Neural progenitor cell (in vitro differentiated cells): Measurements from ENCODE around the gene UBE2I. TPM values are rescaled to one million over a fixed set of nuclear protein-coding genes. Genes with fewer than 3 reads are reported as not detected.

ENCODE experiments used
- DNase-seq: peaks from one replicate; pipeline ENCODE4 v3.0.0-alpha.2; 2016; ENCODE audit warnings: low spot score
- H2AFZ ChIP-seq: fragments of 200-600 bp; sonication (generic); replicated peaks from 2 replicates; pipeline ENCODE4 v1.6.1; 2016; ENCODE audit warnings: antibody characterized with exemption
- H3F3A ChIP-seq: fragments of 200-600 bp; sonication (generic); 2 replicates; pipeline ENCODE4 v1.6.1; 2016; ENCODE audit warnings: antibody characterized with exemption, low read depth
- H3K27ac ChIP-seq: fragments of 200-600 bp; sonication (generic); 2 replicates; pipeline ENCODE4 v1.5.1; 2016; ENCODE audit warnings: mild to moderate bottlenecking
- H3K27me3 ChIP-seq: fragments of 200-600 bp; sonication (generic); 2 replicates; pipeline ENCODE4 v1.6.1; 2016; ENCODE audit warnings: mild to moderate bottlenecking, moderate library complexity
- H3K36me3 ChIP-seq: fragments of 200-600 bp; sonication (generic); 2 replicates; pipeline ENCODE4 v1.5.1; 2016
- H3K4me1 ChIP-seq: fragments of 200-600 bp; sonication (generic); 2 replicates; pipeline ENCODE4 v1.6.1; 2016; ENCODE audit warnings: mixed run types
- H3K4me2 ChIP-seq: fragments of 200-600 bp; sonication (generic); 2 replicates; pipeline ENCODE4 v1.6.1; 2016
- H3K4me3 ChIP-seq: fragments of 200-600 bp; sonication (generic); 2 replicates; pipeline ENCODE4 v1.5.1; 2016
- H3K79me2 ChIP-seq: fragments of 200-600 bp; sonication (generic); 2 replicates; pipeline ENCODE4 v1.6.1; 2016; ENCODE audit warnings: low read depth
- H3K9ac ChIP-seq: fragments of 200-600 bp; sonication (generic); 2 replicates; pipeline ENCODE4 v1.6.1; 2016
- H3K9me3 ChIP-seq: fragments of 200-600 bp; sonication (generic); 2 replicates; pipeline ENCODE4 v1.5.1; 2016; ENCODE audit warnings: low read depth
- H4K20me1 ChIP-seq: fragments of 200-600 bp; sonication (generic); 2 replicates; pipeline ENCODE4 v1.6.1; 2016; ENCODE audit warnings: low read depth
- H3K27ac Mint-ChIP-seq: 3 replicates; pipeline ENCODE4 v1.8.0; 2021; ENCODE audit warnings: mixed read lengths
- H3K27me3 Mint-ChIP-seq: 2 replicates; pipeline ENCODE4 v1.8.0; 2022; ENCODE audit warnings: low read depth, mild to moderate bottlenecking, inconsistent platforms, moderate library complexity, mixed read lengths; ENCODE audit not compliant: insufficient read depth
- H3K36me3 Mint-ChIP-seq: 3 replicates; pipeline ENCODE4 v1.8.0; 2021; ENCODE audit warnings: mixed read lengths
- H3K4me1 Mint-ChIP-seq: 3 replicates; pipeline ENCODE4 v1.8.0; 2021; ENCODE audit warnings: mixed read lengths
- H3K4me3 Mint-ChIP-seq: 3 replicates; pipeline ENCODE4 v1.8.0; 2021; ENCODE audit warnings: mild to moderate bottlenecking, moderate library complexity, mixed read lengths
- H3K9me3 Mint-ChIP-seq: 3 replicates; pipeline ENCODE4 v1.8.0; 2020; ENCODE audit warnings: mixed read lengths
- CTCF ChIP-seq: fragments of 200-600 bp; sonication (generic); IDR thresholded peaks from 2 replicates; pipeline ENCODE4 v1.5.1; 2017; ENCODE audit warnings: antibody characterized with exemption, mild to moderate bottlenecking
- EZH2 ChIP-seq: fragments of 200-600 bp; sonication (generic); IDR thresholded peaks from 2 replicates; pipeline ENCODE4 v1.6.1; 2017; ENCODE audit warnings: antibody characterized with exemption, mild to moderate bottlenecking, moderate library complexity
- EZH2phosphoT487 ChIP-seq: fragments of 200-600 bp; sonication (generic); IDR thresholded peaks from 2 replicates; pipeline ENCODE4 v1.6.1; 2017; ENCODE audit warnings: antibody characterized with exemption
- total RNA-seq: library from RNA; depleted of rRNA; stranded (reverse); fragments of >200 nt; gene quantifications from 2 replicates; pipeline ENCODE4 v1.2.3, GENCODE V29; 2015; ENCODE audit warnings: low replicate concordance

UBE2I gene
- total RNA-seq, 1 donor from 2014 or later: 239 TPM

GRCh38 chr16:1337486-1337885, 28.1 kb downstream of the UBE2I start:
- H3K4me2 ChIP-seq: no peak overlapping the region
- no peaks in the 10 kb centered on the region for H3K9me3 ChIP-seq
- Mint-ChIP-seq H3K9me3 (no peaks in the 10 kb centered on the region), H3K4me1 (peaks cover 33% of the 10 kb centered on the region), H3K27ac (no peak overlapping the region), H3K4me3 (peak overlapping the region; percentile 21), H3K27me3 (peaks cover 7% of the 10 kb centered on the region), H3K36me3 (no peaks in the 10 kb centered on the region)
- H3K27ac ChIP-seq: no peak overlapping the region
- H3K4me1 ChIP-seq: peaks cover 10% of the 10 kb centered on the region
- peaks cover 99% of the 10 kb centered on the region for H3K27me3 ChIP-seq
- H3K36me3 ChIP-seq: no peaks in the 10 kb centered on the region
- peak; percentile 76 for DNase-seq
- TF ChIP-seq EZH2 (no peak), CTCF (no peak), EZH2phosphoT487 (no peak)
- no peak overlapping the region for H2AFZ ChIP-seq
- no peak overlapping the region for H3K4me3 ChIP-seq
- no peak overlapping the region for H3K9ac ChIP-seq
- H4K20me1 ChIP-seq: peaks cover 57% of the 10 kb centered on the region
- H3F3A ChIP-seq: peaks cover 17% of the 10 kb centered on the region
- H3K79me2 ChIP-seq: no peaks in the 10 kb centered on the region

- Histone ChIP-seq H3F3A (peaks cover 10% of the 10 kb centered on the region), H3K4me1 (peaks cover 13% of the 10 kb centered on the region), H3K4me2 (no peak overlapping the region), H3K36me3 (no peaks in the 10 kb centered on the region), H3K27me3 (peaks cover 96% of the 10 kb centered on the region), H3K27ac (no peak overlapping the region), H2AFZ (no peak overlapping the region), H3K9ac (no peak overlapping the region), H3K4me3 (no peak overlapping the region), H4K20me1 (peaks cover 52% of the 10 kb centered on the region), H3K9me3 (no peaks in the 10 kb centered on the region), H3K79me2 (no peaks in the 10 kb centered on the region)
- H3K4me1 Mint-ChIP-seq: peaks cover 36% of the 10 kb centered on the region
- no peak for TF ChIP-seq EZH2
- TF ChIP-seq CTCF: peak; percentile 56
- TF ChIP-seq EZH2phosphoT487: no peak
- H3K27me3 Mint-ChIP-seq: peaks cover 4% of the 10 kb centered on the region
- DNase-seq: peak; percentile 82
- no peaks in the 10 kb centered on the region for H3K36me3 Mint-ChIP-seq
- H3K4me3 Mint-ChIP-seq: no peak overlapping the region
- no peak overlapping the region for H3K27ac Mint-ChIP-seq
- no peaks in the 10 kb centered on the region for H3K9me3 Mint-ChIP-seq
Observed at GRCh38 chr16:1338119-1338730, 28.8 kb downstream of the UBE2I start.

GRCh38 chr16:1338855-1339675, 29.6 kb downstream of the UBE2I start:
- peaks cover 39% of the 10 kb centered on the region for H3K4me1 Mint-ChIP-seq
- Histone ChIP-seq H3F3A (peaks cover 10% of the 10 kb centered on the region), H3K27me3 (peaks cover 96% of the 10 kb centered on the region), H3K9ac (no peak overlapping the region), H3K79me2 (no peaks in the 10 kb centered on the region), H3K36me3 (no peaks in the 10 kb centered on the region), H3K4me1 (peaks cover 15% of the 10 kb centered on the region), H4K20me1 (peaks cover 46% of the 10 kb centered on the region), H3K27ac (no peak overlapping the region), H3K4me3 (no peak overlapping the region), H2AFZ (no peak overlapping the region), H3K4me2 (no peak overlapping the region), H3K9me3 (no peaks in the 10 kb centered on the region)
- TF ChIP-seq EZH2phosphoT487: no peak
- no peak for TF ChIP-seq EZH2
- TF ChIP-seq CTCF: no peak
- DNase-seq: no peak
- H3K27me3 Mint-ChIP-seq: peaks cover 8% of the 10 kb centered on the region
- peak overlapping the region; percentile 38 for H3K4me3 Mint-ChIP-seq
- H3K36me3 Mint-ChIP-seq: no peaks in the 10 kb centered on the region
- no peaks in the 10 kb centered on the region for H3K9me3 Mint-ChIP-seq
- H3K27ac Mint-ChIP-seq: no peak overlapping the region
